ENCODE measurements around the gene MYO1H.

GRCh38 chr12:109455706-109456105 is 108.0 kb downstream of the MYO1H start:
- no peak for TF ChIP-seq YY1 (IDR thresholded peaks at IDR 0.05; ENCODE audit: insufficient read depth, insufficient read length)
- TF ChIP-seq SUZ12 (IDR thresholded peaks at IDR 0.05; ENCODE audit: extremely low read depth, insufficient read depth, insufficient read length): no peak

All from NT2/D1 (cell line).